Panc1 (cell line): ENCODE data around the gene FBXO42. TPM values are rescaled to one million over a fixed set of nuclear protein-coding genes. Genes with fewer than 3 reads are reported as not detected.

Experiments used
- ATAC-seq: fragments of 200-7000 bp; cut with Tn5 transposase; 2 replicates; pipeline ENCODE4 v1.9.1; 2020; ENCODE audit warnings: mild to moderate bottlenecking, moderate library complexity
- BruUV-seq: library from RNA; stranded (reverse); fragments of 400-500 nt; replicated peaks from 2 replicates; lab custom pipeline; 2021; lab: Mats Ljungman, UMichigan
- CTCF ChIA-PET: fragments of 300-600 bp; sonication (Branson Sonifier 250); formaldehyde crosslinking; loops from one replicate; lab custom pipeline; 2022; ENCODE audit warnings: antibody characterized with exemption; lab: Charles Lee
- POLR2A ChIA-PET: fragments of 300-600 bp; sonication (Branson Sonifier 250); formaldehyde crosslinking; loops from one replicate; lab custom pipeline; 2022; ENCODE audit warnings: antibody characterized with exemption; lab: Charles Lee
- DNase-seq: peaks from one replicate; pipeline ENCODE4 v3.0.0-alpha.2; 2010; ENCODE audit warnings: low read depth, low spot score
- H3K27ac ChIP-seq: 2 replicates; pipeline ENCODE4 v1.5.1; 2011; ENCODE audit warnings: mild to moderate bottlenecking, low read length, inconsistent platforms
- H3K27me3 ChIP-seq: fragments of 200-500 bp; sonication (Bioruptor generic); 2 replicates; pipeline ENCODE4 v1.6.0; 2014; ENCODE audit warnings: low read length, inconsistent platforms; ENCODE audit not compliant: control insufficient read depth, insufficient read depth
- H3K36me3 ChIP-seq: fragments of 200-500 bp; sonication (Bioruptor generic); 2 replicates; pipeline ENCODE4 v1.5.1; 2014; ENCODE audit warnings: inconsistent platforms, mild to moderate bottlenecking, low read length, moderate library complexity; ENCODE audit not compliant: control insufficient read depth, insufficient read depth
- H3K4me1 ChIP-seq: 2 replicates; pipeline ENCODE4 v1.5.1; 2011; ENCODE audit warnings: inconsistent platforms, mild to moderate bottlenecking, low read length, moderate library complexity; ENCODE audit not compliant: control insufficient read depth, insufficient read depth
- H3K4me3 ChIP-seq, 2 experiments: 2 replicates each; pipeline ENCODE4 v1.5.1; 2011 to 2012; ENCODE audit warnings: low read depth in 2 of 2, low read length in 2 of 2, mild to moderate bottlenecking in 2 of 2, inconsistent platforms in 1 of 2, moderate library complexity in 1 of 2
- H3K9me3 ChIP-seq: fragments of 200-500 bp; sonication (Bioruptor generic); 2 replicates; pipeline ENCODE4 v1.5.1; 2014; ENCODE audit warnings: low read depth, mild to moderate bottlenecking, inconsistent platforms, low read length, moderate library complexity; ENCODE audit not compliant: control insufficient read depth, insufficient read depth
- POLR2AphosphoS5 ChIP-seq: IDR thresholded peaks from 2 replicates; pipeline ENCODE4 v1.6.1; 2012; ENCODE audit warnings: mild to moderate bottlenecking, low read depth, low read length, moderate library complexity
- SIN3A ChIP-seq: IDR thresholded peaks from 2 replicates; pipeline ENCODE4 v1.6.1; 2012; ENCODE audit warnings: low read depth, mild to moderate bottlenecking, low read length, moderate library complexity, borderline replicate concordance; ENCODE audit not compliant: insufficient read depth
- TCF7L2 ChIP-seq: IDR thresholded peaks from 2 replicates; pipeline ENCODE4 v1.6.1; 2011; ENCODE audit warnings: mild to moderate bottlenecking, low read depth, low read length, inconsistent platforms
- in situ Hi-C: cut with HindIII; loops from 2 replicates; pipeline ENCODE4 v1.10.0; 2016; ENCODE audit warnings: low sequenced_read_pairs, low pct_unique_long_range_greater_than_20kb
- intact Hi-C: fragments of 100-400 bp; cut with micrococcal nuclease; formaldehyde crosslinking; loops from one replicate; pipeline ENCODE4 v1.10.0; 2022; ENCODE audit not compliant: unreplicated experiment
- total RNA-seq: library from RNA; stranded (reverse); gene quantifications from one replicate; pipeline ENCODE4 v1.2.1, GENCODE V29; 2021; ENCODE audit not compliant: unreplicated experiment
- TF ChIP-seq, protein P1 (sequence below): fragments of 450-650 bp; IDR thresholded peaks from 2 replicates; pipeline ENCODE4 v1.5.1; 2017; ENCODE audit warnings: mild to moderate bottlenecking
- TF ChIP-seq, protein P2 (sequence below), 2 experiments: IDR thresholded peaks; 2 replicates each; pipeline ENCODE4 v1.6.1; 2011 to 2012; ENCODE audit warnings: low read depth in 2 of 2, control low read depth in 1 of 2, low read length in 1 of 2, mild to moderate bottlenecking in 1 of 2, moderate library complexity in 1 of 2; ENCODE audit not compliant: insufficient read depth in 1 of 2

The FBXO42 gene
- total RNA-seq, 1 experiment from 2014 or later: 25.7 TPM

DNA sequence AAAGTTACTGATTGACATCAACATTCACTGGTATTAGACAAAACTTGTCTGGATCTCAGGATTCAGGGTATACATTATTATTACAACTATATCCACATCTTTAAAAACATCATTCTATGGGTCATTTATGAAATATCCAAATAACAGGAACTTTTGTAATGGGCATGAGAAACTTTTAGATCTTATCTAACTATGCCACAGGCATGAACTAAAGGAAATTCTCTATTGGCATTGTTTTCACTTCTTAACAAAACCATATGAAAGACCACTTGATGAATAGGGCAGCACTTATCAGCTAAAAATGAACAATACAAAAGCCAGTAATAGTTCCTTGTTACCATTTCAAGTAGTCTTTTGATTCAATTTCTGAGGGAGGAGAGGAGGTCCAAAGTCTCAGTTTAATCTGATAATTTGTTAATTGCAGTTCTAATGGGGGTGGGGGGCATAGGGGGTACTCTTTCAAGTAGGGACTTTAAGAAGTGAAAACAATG lies 84.5 kb downstream of the FBXO42 start:
- ChIA-PET POLR2A (no interaction called here), CTCF (no interaction called here)
- TF ChIP-seq POLR2AphosphoS5 (no peak), SIN3A (no peak), TCF7L2 (no peak)
- TF ChIP-seq, protein P1, sequence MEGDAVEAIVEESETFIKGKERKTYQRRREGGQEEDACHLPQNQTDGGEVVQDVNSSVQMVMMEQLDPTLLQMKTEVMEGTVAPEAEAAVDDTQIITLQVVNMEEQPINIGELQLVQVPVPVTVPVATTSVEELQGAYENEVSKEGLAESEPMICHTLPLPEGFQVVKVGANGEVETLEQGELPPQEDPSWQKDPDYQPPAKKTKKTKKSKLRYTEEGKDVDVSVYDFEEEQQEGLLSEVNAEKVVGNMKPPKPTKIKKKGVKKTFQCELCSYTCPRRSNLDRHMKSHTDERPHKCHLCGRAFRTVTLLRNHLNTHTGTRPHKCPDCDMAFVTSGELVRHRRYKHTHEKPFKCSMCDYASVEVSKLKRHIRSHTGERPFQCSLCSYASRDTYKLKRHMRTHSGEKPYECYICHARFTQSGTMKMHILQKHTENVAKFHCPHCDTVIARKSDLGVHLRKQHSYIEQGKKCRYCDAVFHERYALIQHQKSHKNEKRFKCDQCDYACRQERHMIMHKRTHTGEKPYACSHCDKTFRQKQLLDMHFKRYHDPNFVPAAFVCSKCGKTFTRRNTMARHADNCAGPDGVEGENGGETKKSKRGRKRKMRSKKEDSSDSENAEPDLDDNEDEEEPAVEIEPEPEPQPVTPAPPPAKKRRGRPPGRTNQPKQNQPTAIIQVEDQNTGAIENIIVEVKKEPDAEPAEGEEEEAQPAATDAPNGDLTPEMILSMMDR: no peak
- TF ChIP-seq, protein P2, sequence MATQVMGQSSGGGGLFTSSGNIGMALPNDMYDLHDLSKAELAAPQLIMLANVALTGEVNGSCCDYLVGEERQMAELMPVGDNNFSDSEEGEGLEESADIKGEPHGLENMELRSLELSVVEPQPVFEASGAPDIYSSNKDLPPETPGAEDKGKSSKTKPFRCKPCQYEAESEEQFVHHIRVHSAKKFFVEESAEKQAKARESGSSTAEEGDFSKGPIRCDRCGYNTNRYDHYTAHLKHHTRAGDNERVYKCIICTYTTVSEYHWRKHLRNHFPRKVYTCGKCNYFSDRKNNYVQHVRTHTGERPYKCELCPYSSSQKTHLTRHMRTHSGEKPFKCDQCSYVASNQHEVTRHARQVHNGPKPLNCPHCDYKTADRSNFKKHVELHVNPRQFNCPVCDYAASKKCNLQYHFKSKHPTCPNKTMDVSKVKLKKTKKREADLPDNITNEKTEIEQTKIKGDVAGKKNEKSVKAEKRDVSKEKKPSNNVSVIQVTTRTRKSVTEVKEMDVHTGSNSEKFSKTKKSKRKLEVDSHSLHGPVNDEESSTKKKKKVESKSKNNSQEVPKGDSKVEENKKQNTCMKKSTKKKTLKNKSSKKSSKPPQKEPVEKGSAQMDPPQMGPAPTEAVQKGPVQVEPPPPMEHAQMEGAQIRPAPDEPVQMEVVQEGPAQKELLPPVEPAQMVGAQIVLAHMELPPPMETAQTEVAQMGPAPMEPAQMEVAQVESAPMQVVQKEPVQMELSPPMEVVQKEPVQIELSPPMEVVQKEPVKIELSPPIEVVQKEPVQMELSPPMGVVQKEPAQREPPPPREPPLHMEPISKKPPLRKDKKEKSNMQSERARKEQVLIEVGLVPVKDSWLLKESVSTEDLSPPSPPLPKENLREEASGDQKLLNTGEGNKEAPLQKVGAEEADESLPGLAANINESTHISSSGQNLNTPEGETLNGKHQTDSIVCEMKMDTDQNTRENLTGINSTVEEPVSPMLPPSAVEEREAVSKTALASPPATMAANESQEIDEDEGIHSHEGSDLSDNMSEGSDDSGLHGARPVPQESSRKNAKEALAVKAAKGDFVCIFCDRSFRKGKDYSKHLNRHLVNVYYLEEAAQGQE (IDR thresholded peaks at IDR 0.05; ENCODE audit: insufficient read depth in 1 of 2, low read depth in 2 of 2, low read length in 1 of 2): no peak
- in situ Hi-C loops: no loop called here
- Histone ChIP-seq H3K36me3 (no peaks in the 10 kb centered on the region), H3K9me3 (no peaks in the 10 kb centered on the region), H3K27me3 (no peaks in the 10 kb centered on the region), H3K4me3 (no peak overlapping the region), H3K27ac (no peak overlapping the region), H3K4me1 (no peaks in the 10 kb centered on the region)
- DNase-seq: no peak
- intact Hi-C loops: no loop called here
- ATAC-seq: no peak
- BruUV-seq: no TSS peak

DNA sequence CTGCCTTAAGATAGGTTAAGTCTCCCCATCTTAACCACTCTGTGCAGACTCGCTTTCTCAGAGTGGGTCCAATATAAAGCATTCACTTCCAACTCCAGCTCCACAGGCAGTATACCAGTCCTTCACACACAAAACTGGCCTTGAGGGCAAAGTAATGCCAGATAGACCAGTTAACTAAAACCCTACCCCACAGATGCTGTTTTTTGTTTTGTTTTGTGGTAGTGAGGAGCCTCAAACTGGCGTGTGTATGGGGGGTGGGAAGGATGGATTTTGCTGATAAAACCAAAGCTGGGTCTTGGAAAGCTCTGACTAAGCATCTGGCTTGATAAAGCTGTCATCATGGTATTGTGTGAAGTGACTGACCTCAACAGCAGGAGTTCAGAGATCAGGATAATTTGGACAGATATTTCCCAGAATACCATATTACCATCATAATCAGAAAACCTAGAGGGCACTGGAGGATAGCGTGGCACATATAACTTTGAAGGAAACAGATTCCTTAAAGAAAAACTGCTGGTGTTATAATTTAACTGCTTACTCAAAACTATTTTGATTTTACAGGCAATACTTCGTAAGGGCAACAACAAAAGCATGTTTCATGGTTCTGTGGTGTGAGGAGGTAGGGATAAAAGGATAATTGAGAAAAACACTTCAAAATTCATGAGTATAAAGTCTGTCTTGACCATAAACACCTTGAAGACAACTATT lies 85.7 kb downstream of the FBXO42 start:
- H3K27ac ChIP-seq: no peak overlapping the region
- intact Hi-C loops (no loop called here), in situ Hi-C loops (no loop called here)
- DNase-seq (no peak), ATAC-seq (no peak)
- ChIA-PET CTCF (no interaction called here), POLR2A (no interaction called here)
- H3K36me3 ChIP-seq: no peaks in the 10 kb centered on the region
- no peaks in the 10 kb centered on the region for H3K4me1 ChIP-seq
- BruUV-seq: no TSS peak
- no peaks in the 10 kb centered on the region for H3K27me3 ChIP-seq
- H3K4me3 ChIP-seq: no peak overlapping the region
- H3K9me3 ChIP-seq: no peaks in the 10 kb centered on the region
- TF ChIP-seq POLR2AphosphoS5: no peak
- TF ChIP-seq, protein P2 (IDR thresholded peaks at IDR 0.05; ENCODE audit: insufficient read depth in 1 of 2, low read depth in 2 of 2, low read length in 1 of 2): no peak
- TF ChIP-seq, protein P1: no peak
